Stomach smooth muscle (tissue), 2 donors: ENCODE measurements around the gene DCHS2.

ENCODE experiments used
- H3K27ac ChIP-seq: one replicate; pipeline ENCODE4 v1.7.0; 2013; ENCODE audit warnings: mild to moderate bottlenecking, low read length, inconsistent platforms
- H3K27me3 ChIP-seq, 2 donors: one replicate each; pipeline ENCODE4 v1.7.0; 2013; ENCODE audit warnings: low read length in 2 of 2; ENCODE audit not compliant: insufficient read depth in 2 of 2, control insufficient read depth in 1 of 2
- H3K36me3 ChIP-seq, 2 donors: one replicate each; pipeline ENCODE4 v1.7.0; 2013; ENCODE audit warnings: low read length in 2 of 2; ENCODE audit not compliant: control insufficient read depth in 2 of 2, insufficient read depth in 2 of 2
- H3K4me1 ChIP-seq: one replicate; pipeline ENCODE4 v1.7.0; 2013; ENCODE audit warnings: low read length; ENCODE audit not compliant: control insufficient read depth, insufficient read depth
- H3K4me3 ChIP-seq, 2 donors: one replicate each; pipeline ENCODE4 v1.7.0; 2013; ENCODE audit warnings: low read length in 2 of 2
- H3K9ac ChIP-seq, 2 donors: one replicate each; pipeline ENCODE4 v1.7.0; 2013; ENCODE audit warnings: low read length in 2 of 2, mild to moderate bottlenecking in 1 of 2
- H3K9me3 ChIP-seq, 2 donors: one replicate each; pipeline ENCODE4 v1.7.0; 2013; ENCODE audit warnings: low read length in 2 of 2; ENCODE audit not compliant: control insufficient read depth in 2 of 2
- donor health status: healthy.
- donor health status: Pancreatic carcinoma.

DCHS2 gene

DNA sequence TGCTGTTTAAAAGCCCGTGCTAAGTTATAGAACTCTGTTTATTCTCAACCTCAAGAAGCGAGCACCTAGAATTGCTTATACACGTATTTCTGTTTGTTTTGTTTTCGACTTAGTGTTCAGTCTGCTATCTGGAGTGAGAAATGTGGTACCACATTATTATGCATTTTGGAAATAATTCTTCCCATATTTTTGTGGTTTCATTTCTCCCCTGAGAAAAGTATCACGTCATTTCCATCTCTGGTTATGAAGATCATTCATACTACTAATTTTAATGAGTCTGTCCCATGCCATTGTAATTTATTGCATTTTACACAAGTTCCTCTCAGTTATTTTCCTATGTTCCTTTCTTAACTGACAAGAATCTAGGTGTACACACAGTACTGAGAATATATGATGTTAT, 186.0 kb downstream of the DCHS2 start:
- Histone ChIP-seq H3K4me3 (no peak overlapping the region), H3K36me3 (no peaks in the 10 kb centered on the region), H3K27me3 (no peaks in the 10 kb centered on the region), H3K27ac (no peak overlapping the region), H3K4me1 (no peaks in the 10 kb centered on the region), H3K9ac (no peak overlapping the region), H3K9me3 (no peaks in the 10 kb centered on the region)

DNA sequence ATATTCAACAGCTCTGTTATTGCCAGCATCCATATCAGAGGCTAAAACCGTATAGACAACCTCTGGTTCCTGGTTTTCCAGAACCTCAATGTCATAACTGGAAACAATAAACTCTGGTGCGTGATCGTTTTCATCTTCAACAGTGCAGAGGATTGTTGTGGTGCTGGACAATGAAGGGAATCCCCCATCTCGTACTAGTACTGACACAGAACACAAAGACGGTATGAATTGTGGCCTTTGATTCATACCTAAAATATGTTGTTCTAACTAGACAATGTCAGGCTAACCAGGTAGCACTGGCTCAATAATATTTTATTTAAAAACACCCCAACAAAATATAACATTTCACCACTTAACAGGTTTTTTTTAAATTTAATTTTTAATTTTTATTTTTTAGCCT, 186.9 kb downstream of the DCHS2 start:
- no peaks in the 10 kb centered on the region for H3K4me1 ChIP-seq
- no peaks in the 10 kb centered on the region for H3K36me3 ChIP-seq
- H3K9me3 ChIP-seq: no peaks in the 10 kb centered on the region
- H3K27me3 ChIP-seq: no peaks in the 10 kb centered on the region
- no peak overlapping the region for H3K27ac ChIP-seq
- H3K9ac ChIP-seq: no peak overlapping the region
- no peak overlapping the region for H3K4me3 ChIP-seq

DNA sequence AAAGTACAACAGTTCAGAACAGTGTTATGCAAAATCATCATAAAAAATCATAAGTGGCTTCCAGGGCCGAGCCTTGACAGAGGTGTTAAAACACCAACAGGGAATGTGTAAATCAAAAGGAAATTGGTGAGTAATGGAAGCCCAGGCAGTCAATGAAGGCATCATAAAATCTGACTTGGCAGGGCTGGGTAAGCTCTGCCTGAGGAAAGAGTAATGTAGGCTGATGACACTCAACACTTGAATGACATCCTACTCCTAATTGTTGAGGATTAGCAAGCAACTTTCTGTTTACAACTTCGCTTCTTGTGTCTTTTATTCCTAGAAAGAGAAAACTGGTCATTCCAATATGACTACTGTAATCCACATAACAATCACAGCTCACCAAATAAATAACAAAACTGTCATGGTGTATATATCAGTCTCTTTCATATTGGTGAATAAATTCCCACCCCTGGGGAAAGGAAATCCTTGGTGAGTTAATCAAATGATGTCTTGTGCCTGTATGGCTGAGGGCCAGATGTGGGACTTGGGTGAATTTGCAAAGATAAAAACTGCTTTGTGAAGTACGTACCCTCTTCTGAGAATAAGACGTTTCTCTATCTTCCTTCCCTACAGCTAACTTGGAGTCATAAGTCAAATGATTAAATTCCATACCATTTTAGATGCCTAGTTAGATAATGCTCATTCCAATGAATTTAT, 196.8 kb downstream of the DCHS2 start:
- H3K9ac ChIP-seq: no peak overlapping the region
- no peak overlapping the region for H3K4me3 ChIP-seq
- no peaks in the 10 kb centered on the region for H3K9me3 ChIP-seq
- H3K27ac ChIP-seq: no peak overlapping the region
- no peaks in the 10 kb centered on the region for H3K4me1 ChIP-seq
- H3K36me3 ChIP-seq: no peaks in the 10 kb centered on the region
- no peaks in the 10 kb centered on the region for H3K27me3 ChIP-seq

DNA sequence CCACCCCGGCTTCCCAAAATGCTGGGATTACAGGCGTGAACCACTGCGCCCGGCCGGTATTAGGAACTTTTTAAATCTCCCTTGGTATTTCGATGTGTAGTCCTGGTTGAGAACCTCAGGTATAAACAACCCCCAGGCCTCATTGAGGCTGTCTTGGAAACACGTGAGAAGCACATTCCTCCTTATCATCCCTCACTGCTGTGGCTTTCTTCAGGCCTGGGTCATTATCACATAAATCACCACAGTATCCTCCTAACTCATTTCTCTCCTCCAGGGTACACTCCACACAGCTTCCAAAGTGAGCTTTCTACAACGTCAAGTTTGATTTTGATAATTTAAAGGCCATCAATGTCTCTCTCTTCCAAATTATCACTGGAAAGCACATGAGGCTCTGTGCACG, 198.2 kb downstream of the DCHS2 start:
- Histone ChIP-seq H3K4me1 (no peaks in the 10 kb centered on the region), H3K36me3 (no peaks in the 10 kb centered on the region), H3K9ac (no peak overlapping the region), H3K9me3 (no peaks in the 10 kb centered on the region), H3K4me3 (no peak overlapping the region), H3K27me3 (no peaks in the 10 kb centered on the region), H3K27ac (no peak overlapping the region)

DNA sequence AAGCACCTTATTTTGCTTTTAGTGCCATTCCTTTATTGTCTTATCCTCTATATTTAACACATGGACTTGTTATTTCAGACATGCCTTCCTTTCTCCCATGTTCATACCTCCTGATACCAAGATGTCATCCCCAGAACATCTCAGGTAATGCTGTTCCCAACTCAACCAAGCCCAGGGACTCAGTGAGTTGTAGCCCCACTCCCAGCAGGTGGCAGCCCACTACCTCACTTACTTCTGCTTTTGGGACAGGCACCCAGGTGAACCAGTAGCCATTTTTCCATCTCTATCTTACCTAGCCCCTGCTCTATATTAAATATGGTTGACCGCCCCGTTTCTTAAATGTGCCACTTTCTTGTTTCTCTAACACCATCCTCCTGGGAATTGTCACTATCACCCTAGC, 199.0 kb downstream of the DCHS2 start:
- H3K9me3 ChIP-seq: no peaks in the 10 kb centered on the region
- H3K36me3 ChIP-seq: no peaks in the 10 kb centered on the region
- no peaks in the 10 kb centered on the region for H3K4me1 ChIP-seq
- no peak overlapping the region for H3K4me3 ChIP-seq
- H3K9ac ChIP-seq: no peak overlapping the region
- no peaks in the 10 kb centered on the region for H3K27me3 ChIP-seq
- no peak overlapping the region for H3K27ac ChIP-seq

DNA sequence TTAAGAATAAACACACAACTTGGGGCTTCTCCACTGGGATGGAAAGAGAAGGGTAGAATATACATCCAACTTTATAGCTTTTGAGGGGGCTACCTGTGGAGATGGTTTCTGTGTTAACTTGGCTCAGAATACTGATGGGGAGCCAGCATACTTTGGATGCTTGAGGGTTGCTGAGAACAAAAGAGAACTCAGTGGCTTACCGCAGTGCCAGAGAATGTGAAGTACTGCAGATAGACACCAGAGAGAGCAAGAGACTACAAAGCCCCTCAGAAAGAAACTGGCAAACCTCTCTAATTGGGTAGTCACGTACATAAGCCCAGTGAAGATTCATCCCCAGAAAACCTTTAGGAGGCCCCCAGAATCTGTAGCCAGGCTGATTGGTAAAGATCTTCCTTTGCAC, 214.4 kb downstream of the DCHS2 start:
- H3K27ac ChIP-seq: no peak overlapping the region
- no peaks in the 10 kb centered on the region for H3K9me3 ChIP-seq
- no peaks in the 10 kb centered on the region for H3K27me3 ChIP-seq
- no peak overlapping the region for H3K9ac ChIP-seq
- H3K4me3 ChIP-seq: no peak overlapping the region
- H3K36me3 ChIP-seq: no peaks in the 10 kb centered on the region
- H3K4me1 ChIP-seq: no peaks in the 10 kb centered on the region

DNA sequence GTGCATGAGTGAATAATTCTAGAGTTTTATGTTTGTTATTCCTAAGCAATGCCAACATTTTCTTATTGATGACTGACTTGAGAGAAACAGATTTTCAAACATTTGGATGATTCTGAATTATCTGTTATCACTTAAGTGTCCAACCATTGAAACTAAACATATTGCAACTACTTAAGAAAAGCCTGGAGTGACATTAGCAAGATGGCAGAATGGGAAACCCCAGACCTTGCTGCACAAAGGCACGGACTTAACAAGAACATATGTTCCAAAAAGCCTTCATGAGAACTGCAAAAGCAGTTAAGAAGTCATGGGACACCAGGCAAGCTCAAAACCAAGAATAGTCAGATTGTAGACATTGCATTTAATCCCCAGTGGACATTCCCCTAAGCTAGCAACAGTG, 215.1 kb downstream of the DCHS2 start:
- Histone ChIP-seq H3K36me3 (no peaks in the 10 kb centered on the region), H3K9ac (no peak overlapping the region), H3K4me1 (no peaks in the 10 kb centered on the region), H3K4me3 (no peak overlapping the region), H3K27me3 (no peaks in the 10 kb centered on the region), H3K9me3 (no peaks in the 10 kb centered on the region), H3K27ac (no peak overlapping the region)

DNA sequence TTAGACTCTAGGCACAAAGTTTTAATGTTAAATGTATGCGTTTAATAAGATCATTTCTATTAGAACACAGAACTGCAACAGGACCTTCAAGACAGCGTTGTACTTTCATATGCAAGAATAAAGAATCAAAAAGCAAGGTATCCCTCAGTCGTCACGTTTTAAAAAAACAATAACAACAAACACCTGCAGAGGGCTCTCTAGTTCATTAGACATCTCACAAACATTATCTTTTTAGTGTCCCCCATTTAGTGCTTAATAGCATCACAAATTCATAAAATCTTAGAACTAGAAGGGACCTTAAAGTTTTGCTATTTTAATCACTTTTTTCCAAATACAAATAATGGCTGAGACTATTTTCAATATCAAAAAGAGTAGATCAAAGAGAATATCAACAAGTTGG, 236.6 kb downstream of the DCHS2 start:
- Histone ChIP-seq H3K9me3 (no peaks in the 10 kb centered on the region), H3K4me3 (no peak overlapping the region), H3K4me1 (no peaks in the 10 kb centered on the region), H3K27ac (no peak overlapping the region), H3K9ac (no peak overlapping the region), H3K27me3 (no peaks in the 10 kb centered on the region), H3K36me3 (no peaks in the 10 kb centered on the region)

DNA sequence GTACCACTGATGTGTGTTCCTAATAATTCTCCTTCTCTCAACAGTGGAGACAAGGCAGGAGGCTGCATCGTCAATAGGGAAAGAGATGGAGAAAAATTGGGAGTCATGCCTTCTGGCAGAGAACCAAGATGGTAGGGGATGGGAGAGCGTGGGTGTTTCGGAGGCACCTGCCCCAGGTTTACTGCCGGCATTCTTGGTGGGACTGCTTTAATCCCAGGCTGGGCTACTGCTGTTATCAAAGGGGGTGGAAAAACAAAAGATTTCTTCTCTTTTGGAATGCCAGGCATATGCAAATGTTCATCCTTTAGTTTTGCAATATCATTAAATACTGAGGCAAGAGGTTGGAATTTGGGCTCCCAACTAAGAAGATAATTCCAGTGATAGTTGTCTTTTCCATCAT, 257.0 kb downstream of the DCHS2 start:
- no peaks in the 10 kb centered on the region for H3K27me3 ChIP-seq
- no peaks in the 10 kb centered on the region for H3K9me3 ChIP-seq
- no peaks in the 10 kb centered on the region for H3K4me1 ChIP-seq
- H3K36me3 ChIP-seq: no peaks in the 10 kb centered on the region
- H3K4me3 ChIP-seq: no peak overlapping the region
- no peak overlapping the region for H3K27ac ChIP-seq
- H3K9ac ChIP-seq: no peak overlapping the region

DNA sequence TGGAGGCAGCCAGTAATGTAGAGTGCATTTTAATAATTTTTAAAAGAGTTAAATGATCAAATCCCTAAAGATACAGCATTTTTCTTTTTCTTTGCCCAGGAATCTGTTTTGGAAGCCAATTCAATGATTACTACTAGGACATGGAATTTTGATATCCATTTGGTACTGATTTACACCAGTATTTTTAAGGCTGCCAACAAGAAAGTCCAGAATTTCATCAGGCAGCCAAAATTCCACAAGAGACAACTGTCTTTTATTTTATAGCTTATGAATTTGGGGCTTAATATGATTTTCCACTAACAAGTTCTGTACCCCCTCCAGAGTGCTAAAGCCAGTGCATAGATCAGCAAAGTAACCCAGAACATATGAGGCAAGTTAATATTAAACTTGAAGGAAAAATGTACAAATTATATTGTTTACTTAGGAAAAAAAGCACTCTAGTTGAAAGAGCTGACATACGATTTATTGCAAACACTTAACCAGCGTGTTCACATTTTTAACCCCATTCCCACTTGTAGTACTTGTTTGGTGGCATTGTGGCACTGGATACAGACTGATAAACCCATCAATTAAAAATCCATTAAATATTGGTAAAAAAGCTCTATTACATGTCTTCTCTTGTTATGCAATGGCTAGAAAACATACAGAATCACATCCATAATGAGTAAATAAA, 259.7 kb downstream of the DCHS2 start:
- H3K9me3 ChIP-seq: no peaks in the 10 kb centered on the region
- no peaks in the 10 kb centered on the region for H3K36me3 ChIP-seq
- H3K27ac ChIP-seq: no peak overlapping the region
- no peak overlapping the region for H3K9ac ChIP-seq
- H3K27me3 ChIP-seq: no peaks in the 10 kb centered on the region
- no peaks in the 10 kb centered on the region for H3K4me1 ChIP-seq
- H3K4me3 ChIP-seq: no peak overlapping the region

DNA sequence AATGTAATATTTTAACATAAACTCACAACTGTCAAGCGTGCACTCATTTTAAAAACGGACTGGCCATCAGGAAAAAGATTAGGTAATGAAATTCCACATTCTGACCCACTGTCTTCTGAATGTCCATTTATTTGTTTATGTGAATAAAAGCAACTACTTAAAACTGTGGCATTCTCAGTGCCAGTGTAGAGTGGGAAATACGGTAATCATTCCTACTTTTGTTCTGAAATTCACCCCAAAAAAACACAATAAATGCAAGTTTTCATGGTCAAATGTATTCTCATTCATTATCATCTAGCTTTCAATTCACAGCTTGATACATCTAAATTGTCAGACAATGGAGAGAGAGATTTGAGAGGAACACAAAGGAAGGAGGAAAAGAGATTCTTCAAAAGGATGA, 260.9 kb downstream of the DCHS2 start:
- H3K4me3 ChIP-seq: no peak overlapping the region
- no peaks in the 10 kb centered on the region for H3K36me3 ChIP-seq
- H3K27ac ChIP-seq: no peak overlapping the region
- no peaks in the 10 kb centered on the region for H3K27me3 ChIP-seq
- no peaks in the 10 kb centered on the region for H3K4me1 ChIP-seq
- H3K9ac ChIP-seq: no peak overlapping the region
- H3K9me3 ChIP-seq: no peaks in the 10 kb centered on the region
